Measurements from ENCODE around the gene IGLL1.
"Not testable (repeated sequence)": the region's sequence is repeated elsewhere in the genome, so short reads cannot be mapped to it uniquely, and the experiment has no call there.

Gene IGLL1

DNA sequence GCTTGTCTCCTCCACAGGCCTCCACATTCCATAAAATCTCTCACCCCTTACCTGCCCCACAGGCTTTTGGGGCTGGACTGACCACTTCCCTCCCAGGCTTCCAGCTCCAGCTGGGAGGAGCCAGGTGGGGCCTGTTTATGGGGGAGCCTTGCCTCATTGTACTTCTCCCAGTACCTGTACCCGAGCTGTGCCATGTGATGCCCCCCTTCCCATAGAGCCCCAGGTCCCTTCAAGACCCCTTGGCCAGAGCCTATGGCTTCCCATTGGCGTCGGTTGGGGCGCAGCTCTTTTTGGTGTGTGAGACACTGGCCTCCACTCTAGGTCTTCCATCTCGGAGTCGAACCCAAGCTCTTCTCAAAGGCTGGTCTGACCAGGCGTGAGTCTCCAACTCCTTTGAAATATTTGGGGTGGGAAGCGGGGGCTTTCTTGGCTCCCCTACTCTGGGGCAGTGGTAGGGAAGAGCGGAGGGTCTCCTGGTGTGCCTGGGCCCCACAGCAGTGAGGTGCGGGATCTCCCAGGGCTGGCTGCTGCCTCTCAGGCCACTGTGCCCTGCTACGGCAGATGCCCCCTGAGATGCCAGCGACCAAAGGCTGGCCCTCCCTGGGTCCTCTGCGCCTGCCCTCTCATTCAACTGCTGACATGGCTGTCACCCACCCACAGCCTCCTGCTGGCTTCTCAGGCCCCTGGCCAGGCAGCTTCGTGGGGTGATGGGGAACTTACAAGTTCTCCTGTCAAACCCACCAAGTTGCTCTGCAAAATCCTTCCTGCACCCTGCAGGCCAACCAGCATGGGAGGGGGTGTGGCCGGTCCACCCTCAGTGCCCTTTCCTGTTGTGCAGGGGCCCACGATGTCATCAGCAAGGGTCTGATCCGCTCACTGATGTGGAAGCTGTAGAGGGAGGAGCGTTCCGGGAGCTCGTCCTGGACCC, 26.4 kb upstream of the IGLL1 start:
- Histone ChIP-seq H3K9ac (ENCODE audit: low read length) (no peak overlapping the region), H3K27me3 (ENCODE audit: control insufficient read depth, insufficient read depth, low read length) (peaks cover 4% of the 10 kb centered on the region), H3K4me3 (ENCODE audit: low read length) (no peak overlapping the region), H3K4me1 (ENCODE audit: control insufficient read depth, insufficient read depth, low read length) (no peaks in the 10 kb centered on the region), H3K9me3 (ENCODE audit: control insufficient read depth, low read length) (no peaks in the 10 kb centered on the region), H3K36me3 (ENCODE audit: control insufficient read depth, insufficient read depth, low read length) (no peaks in the 10 kb centered on the region)

DNA sequence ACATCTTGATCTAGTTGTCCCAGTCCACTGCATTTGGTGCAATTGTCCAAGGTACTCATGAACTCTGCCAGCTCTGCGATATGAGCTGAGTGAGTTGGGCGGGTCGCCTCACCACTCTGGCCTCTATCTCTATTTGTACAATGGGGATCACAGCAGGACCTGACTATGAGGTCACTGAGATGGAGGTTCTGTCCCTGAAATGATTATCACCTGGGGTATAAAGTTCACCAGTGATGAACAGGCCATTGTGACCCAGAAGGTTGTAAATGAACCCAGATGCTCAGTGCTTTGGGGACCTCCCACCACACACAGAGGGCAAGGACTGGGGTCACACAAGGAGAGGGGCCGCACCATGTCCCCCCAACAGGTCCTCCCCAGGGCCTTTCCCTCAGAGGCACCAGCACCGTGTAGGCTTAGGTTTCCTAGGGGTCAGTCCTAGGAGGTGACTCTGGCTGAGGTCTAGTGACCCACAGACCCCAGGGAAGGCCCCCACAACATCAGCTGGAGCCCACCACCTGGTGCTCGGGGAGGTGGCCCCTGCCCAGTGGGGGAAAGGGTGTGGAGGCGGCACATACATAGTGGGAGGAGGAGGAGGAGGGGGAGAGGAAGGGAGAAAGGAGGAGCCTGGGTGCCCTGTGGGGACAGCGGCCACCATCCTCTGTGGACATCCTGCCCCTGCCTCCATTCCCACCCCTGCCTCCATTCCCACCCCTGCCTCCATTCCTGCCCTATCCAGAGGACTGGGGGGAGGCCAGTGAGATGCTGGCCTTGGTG, 25.0 kb upstream of the IGLL1 start:
- H3K9me3 ChIP-seq (ENCODE audit: control insufficient read depth, low read length) = no peaks in the 10 kb centered on the region
- peaks cover 4% of the 10 kb centered on the region for H3K27me3 ChIP-seq (ENCODE audit: control insufficient read depth, insufficient read depth, low read length)
- no peaks in the 10 kb centered on the region for H3K4me1 ChIP-seq (ENCODE audit: control insufficient read depth, insufficient read depth, low read length)
- H3K36me3 ChIP-seq (ENCODE audit: control insufficient read depth, insufficient read depth, low read length) = no peaks in the 10 kb centered on the region
- H3K9ac ChIP-seq (ENCODE audit: low read length) = no peak overlapping the region
- no peak overlapping the region for H3K4me3 ChIP-seq (ENCODE audit: low read length)

DNA sequence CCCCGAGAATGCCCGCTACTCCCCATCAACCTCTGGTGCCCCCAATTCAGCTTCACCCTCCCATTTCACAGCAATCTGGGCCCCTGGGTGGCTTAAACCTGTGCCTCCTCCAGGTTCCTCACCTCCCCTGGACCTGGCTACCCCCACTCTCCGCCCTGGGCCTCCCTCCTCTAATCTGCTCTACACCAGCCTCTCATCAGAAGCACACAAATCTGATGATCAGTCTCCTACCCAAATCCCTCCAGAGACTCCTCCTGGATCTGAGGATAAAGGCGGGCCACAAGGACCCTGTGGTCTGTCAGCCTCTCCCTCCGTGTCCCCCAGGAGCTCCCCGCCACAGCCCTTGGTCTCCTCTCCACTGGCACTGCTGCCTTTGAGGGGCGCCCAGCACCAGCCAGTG, 23.2 kb upstream of the IGLL1 start:
- no peaks in the 10 kb centered on the region for H3K36me3 ChIP-seq (ENCODE audit: control insufficient read depth, insufficient read depth, low read length)
- no peak overlapping the region for H3K9ac ChIP-seq (ENCODE audit: low read length)
- peaks cover 4% of the 10 kb centered on the region for H3K27me3 ChIP-seq (ENCODE audit: control insufficient read depth, insufficient read depth, low read length)
- H3K4me3 ChIP-seq (ENCODE audit: low read length) = no peak overlapping the region
- no peaks in the 10 kb centered on the region for H3K9me3 ChIP-seq (ENCODE audit: control insufficient read depth, low read length)
- no peaks in the 10 kb centered on the region for H3K4me1 ChIP-seq (ENCODE audit: control insufficient read depth, insufficient read depth, low read length)

DNA sequence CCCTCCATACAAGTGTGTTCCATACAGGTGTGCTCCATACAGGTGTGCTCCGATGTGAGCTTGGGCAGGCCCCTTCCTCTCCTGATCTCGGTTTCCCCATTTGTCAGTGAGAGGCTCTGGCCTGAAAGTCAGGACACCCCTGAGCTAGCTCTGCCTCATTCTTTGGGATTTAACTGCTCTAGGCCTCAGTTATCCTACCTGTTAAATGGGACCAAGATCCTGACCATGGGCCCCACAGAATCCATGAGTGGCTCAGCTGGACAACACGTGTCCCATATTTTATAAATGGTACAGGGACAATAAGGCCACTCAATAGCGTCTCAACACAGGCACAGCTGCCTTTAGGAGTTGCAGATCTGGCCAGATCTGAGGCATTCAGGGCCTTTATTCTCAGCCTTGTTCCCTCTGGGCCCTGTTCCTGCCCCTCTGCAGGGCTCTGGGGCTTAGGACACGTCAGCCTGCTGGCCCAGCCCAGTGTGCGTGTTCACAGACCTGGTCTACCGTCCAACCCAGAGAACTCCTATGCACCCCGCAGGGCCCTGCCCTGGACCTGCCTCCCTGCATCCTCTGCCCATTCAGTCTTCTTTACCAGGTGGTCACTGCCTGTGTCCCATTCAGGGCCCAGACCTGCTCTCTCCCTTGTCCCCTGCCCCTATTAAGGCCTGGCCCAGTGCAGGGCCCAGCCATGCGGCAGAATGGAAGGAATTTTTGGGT, 18.9 kb upstream of the IGLL1 start:
- Histone ChIP-seq H3K4me3 (ENCODE audit: low read length) (no peak overlapping the region), H3K27me3 (ENCODE audit: control insufficient read depth, insufficient read depth, low read length) (no peaks in the 10 kb centered on the region), H3K4me1 (ENCODE audit: control insufficient read depth, insufficient read depth, low read length) (no peaks in the 10 kb centered on the region), H3K9ac (ENCODE audit: low read length) (no peak overlapping the region), H3K36me3 (ENCODE audit: control insufficient read depth, insufficient read depth, low read length) (no peaks in the 10 kb centered on the region), H3K9me3 (ENCODE audit: control insufficient read depth, low read length) (no peaks in the 10 kb centered on the region)

GRCh38 chr22:23597576-23598268, 17.6 kb upstream of the IGLL1 start:
- H3K9ac ChIP-seq (ENCODE audit: low read length); H3K9me3 ChIP-seq (ENCODE audit: control insufficient read depth, low read length); H3K4me1 ChIP-seq (ENCODE audit: control insufficient read depth, insufficient read depth, low read length); H3K4me3 ChIP-seq (ENCODE audit: low read length); H3K27me3 ChIP-seq (ENCODE audit: control insufficient read depth, insufficient read depth, low read length); H3K36me3 ChIP-seq (ENCODE audit: control insufficient read depth, insufficient read depth, low read length): not testable (repeated sequence)

GRCh38 chr22:23595904-23596303, 15.8 kb upstream of the IGLL1 start:
- not testable (repeated sequence) for H3K9ac ChIP-seq (ENCODE audit: low read length); H3K9me3 ChIP-seq (ENCODE audit: control insufficient read depth, low read length); H3K36me3 ChIP-seq (ENCODE audit: control insufficient read depth, insufficient read depth, low read length); H3K4me3 ChIP-seq (ENCODE audit: low read length); H3K27me3 ChIP-seq (ENCODE audit: control insufficient read depth, insufficient read depth, low read length); H3K4me1 ChIP-seq (ENCODE audit: control insufficient read depth, insufficient read depth, low read length)

DNA sequence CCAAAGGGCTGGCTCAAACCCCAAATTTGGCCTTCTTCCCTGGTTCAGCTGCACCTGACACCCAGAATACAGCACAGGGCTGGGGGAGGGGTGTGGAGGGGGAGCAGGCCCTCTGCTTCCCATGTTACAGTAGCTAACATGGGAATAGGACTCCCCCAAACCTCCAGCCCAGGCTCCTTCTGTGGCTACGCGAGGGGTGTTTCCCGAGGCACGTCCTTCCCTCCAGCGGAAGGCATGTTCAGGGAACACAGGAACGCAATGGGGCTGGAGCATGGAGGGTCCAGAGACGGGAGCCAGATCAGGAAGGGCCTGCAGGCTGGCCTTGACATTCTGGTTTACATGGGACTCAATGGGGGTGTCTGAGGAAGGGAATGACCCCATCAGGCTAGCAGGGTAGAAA, 11.8 kb upstream of the IGLL1 start:
- H3K9ac ChIP-seq (ENCODE audit: low read length) = no peak overlapping the region

DNA sequence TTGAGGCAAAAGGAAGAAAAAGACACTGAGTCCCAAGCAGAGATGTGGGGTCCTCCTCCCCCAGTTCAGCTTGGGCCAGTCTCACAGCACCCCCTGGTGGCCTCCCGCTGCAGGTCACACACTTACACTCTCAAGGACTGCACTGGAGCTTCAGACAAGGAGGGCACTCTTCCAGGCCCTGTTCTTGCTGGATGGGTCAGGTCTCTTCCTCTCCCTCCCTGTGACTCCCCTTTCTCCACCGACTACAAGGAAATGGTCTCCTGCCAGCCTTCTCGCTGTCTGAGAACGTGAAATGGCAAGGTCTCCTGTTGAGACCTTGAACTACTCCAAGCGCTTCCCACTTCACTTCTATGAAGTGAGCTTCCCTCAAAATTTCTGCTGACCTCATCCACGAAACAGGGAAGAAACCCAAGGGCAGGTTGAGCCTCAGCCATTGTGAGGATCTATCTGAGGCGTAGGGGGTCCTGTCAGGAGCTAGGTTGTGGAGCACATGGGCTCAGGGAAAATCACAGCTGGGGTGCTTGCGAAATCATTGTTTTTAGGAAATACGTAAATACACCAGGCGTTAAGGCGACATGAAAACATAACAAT, 11.2 kb upstream of the IGLL1 start:
- no peak overlapping the region for H3K9ac ChIP-seq (ENCODE audit: low read length)
- H3K27me3 ChIP-seq (ENCODE audit: control insufficient read depth, insufficient read depth, low read length) = no peaks in the 10 kb centered on the region
- H3K4me3 ChIP-seq (ENCODE audit: low read length) = no peak overlapping the region
- no peaks in the 10 kb centered on the region for H3K36me3 ChIP-seq (ENCODE audit: control insufficient read depth, insufficient read depth, low read length)
- no peaks in the 10 kb centered on the region for H3K9me3 ChIP-seq (ENCODE audit: control insufficient read depth, low read length)
- H3K4me1 ChIP-seq (ENCODE audit: control insufficient read depth, insufficient read depth, low read length) = no peaks in the 10 kb centered on the region

More for the DNA sequence above, 11.8 kb upstream of the IGLL1 start:
- no peaks in the 10 kb centered on the region for H3K27me3 ChIP-seq (ENCODE audit: control insufficient read depth, insufficient read depth, low read length)
- no peaks in the 10 kb centered on the region for H3K9me3 ChIP-seq (ENCODE audit: control insufficient read depth, low read length)
- H3K4me1 ChIP-seq (ENCODE audit: control insufficient read depth, insufficient read depth, low read length) = no peaks in the 10 kb centered on the region
- no peaks in the 10 kb centered on the region for H3K36me3 ChIP-seq (ENCODE audit: control insufficient read depth, insufficient read depth, low read length)
- H3K4me3 ChIP-seq (ENCODE audit: low read length) = no peak overlapping the region

DNA sequence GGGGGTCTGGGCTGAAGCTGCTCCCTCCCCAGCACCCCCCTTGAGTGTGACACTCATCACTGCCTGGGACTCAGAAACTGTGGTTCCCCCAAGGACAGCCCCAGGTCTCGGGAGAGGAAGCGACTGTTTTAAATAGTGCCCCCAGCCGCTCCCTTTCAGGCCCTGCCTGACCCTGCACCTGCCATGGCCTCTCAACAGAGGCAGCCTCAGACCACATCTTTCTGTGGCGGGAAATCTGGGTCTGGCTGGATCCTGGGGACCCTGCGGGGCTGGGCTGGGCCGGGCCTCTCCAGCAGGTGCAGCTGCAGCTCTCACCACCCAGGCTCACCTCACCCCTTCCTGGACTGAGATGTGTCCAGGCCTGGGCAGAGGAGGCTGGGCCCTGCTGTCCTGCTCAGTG, 3.7 kb upstream of the IGLL1 start:
- Histone ChIP-seq H3K4me3 (ENCODE audit: low read length) (no peak overlapping the region), H3K9me3 (ENCODE audit: control insufficient read depth, low read length) (no peaks in the 10 kb centered on the region), H3K36me3 (ENCODE audit: control insufficient read depth, insufficient read depth, low read length) (no peaks in the 10 kb centered on the region), H3K9ac (ENCODE audit: low read length) (no peak overlapping the region), H3K27me3 (ENCODE audit: control insufficient read depth, insufficient read depth, low read length) (no peaks in the 10 kb centered on the region), H3K4me1 (ENCODE audit: control insufficient read depth, insufficient read depth, low read length) (no peaks in the 10 kb centered on the region)

- H3K9ac ChIP-seq (ENCODE audit: low read length) = no peak overlapping the region
- H3K27me3 ChIP-seq (ENCODE audit: control insufficient read depth, insufficient read depth, low read length) = no peaks in the 10 kb centered on the region
- no peaks in the 10 kb centered on the region for H3K4me1 ChIP-seq (ENCODE audit: control insufficient read depth, insufficient read depth, low read length)
- H3K36me3 ChIP-seq (ENCODE audit: control insufficient read depth, insufficient read depth, low read length) = no peaks in the 10 kb centered on the region
- no peaks in the 10 kb centered on the region for H3K9me3 ChIP-seq (ENCODE audit: control insufficient read depth, low read length)
- no peak overlapping the region for H3K4me3 ChIP-seq (ENCODE audit: low read length)
These were observed 3.1 kb upstream of the IGLL1 start for GRCh38 chr22:23583153-23583552.

- no peaks in the 10 kb centered on the region for H3K27me3 ChIP-seq (ENCODE audit: control insufficient read depth, insufficient read depth, low read length)
- no peak overlapping the region for H3K9ac ChIP-seq (ENCODE audit: low read length)
- H3K36me3 ChIP-seq (ENCODE audit: control insufficient read depth, insufficient read depth, low read length) = no peaks in the 10 kb centered on the region
- no peak overlapping the region for H3K4me3 ChIP-seq (ENCODE audit: low read length)
- no peaks in the 10 kb centered on the region for H3K4me1 ChIP-seq (ENCODE audit: control insufficient read depth, insufficient read depth, low read length)
- H3K9me3 ChIP-seq (ENCODE audit: control insufficient read depth, low read length) = no peaks in the 10 kb centered on the region
These were observed 1.2 kb upstream of the IGLL1 start for GRCh38 chr22:23581260-23581650.
